Activated naive CD4-positive, alpha-beta T cell treated with anti-CD3 and anti-CD28 coated beads, Interleukin-2, amount 10 ng/mL, durations not matched to agents 7 days and 5 days (primary cell): ENCODE results near the gene PRRT3.

Source experiments
- CTCF ChIA-PET: fragments of 350-600 bp; sonication (Branson Sonifier 250); formaldehyde crosslinking; loops from one replicate; lab custom pipeline; 2021; ENCODE audit warnings: antibody characterized with exemption; lab: Charles Lee
- DNase-seq: peaks from one replicate; pipeline ENCODE4 v3.0.0-alpha.2; 2020
- H3K27ac Mint-ChIP-seq: one replicate; pipeline ENCODE4 v1.8.0; 2021; ENCODE audit warnings: mild to moderate bottlenecking, moderate library complexity, mixed read lengths
- H3K27me3 Mint-ChIP-seq: one replicate; pipeline ENCODE4 v1.8.0; 2021; ENCODE audit warnings: mild to moderate bottlenecking, mixed read lengths
- H3K36me3 Mint-ChIP-seq: one replicate; pipeline ENCODE4 v1.8.0; 2021; ENCODE audit warnings: mixed read lengths
- H3K4me1 Mint-ChIP-seq: one replicate; pipeline ENCODE4 v1.8.0; 2021; ENCODE audit warnings: mixed read lengths
- H3K4me3 Mint-ChIP-seq: one replicate; pipeline ENCODE4 v1.8.0; 2021; ENCODE audit warnings: mild to moderate bottlenecking, moderate library complexity, mixed read lengths
- H3K9me3 Mint-ChIP-seq: one replicate; pipeline ENCODE4 v1.8.0; 2021; ENCODE audit warnings: mixed read lengths

PRRT3 gene

GRCh38 chr3:9951962-9952805 is at the start of gene PRRT3:
TSS of gene PRRT3 (minus strand) at chr3:9952408. CDS start at chr3:9950115, 2,293 bp downstream.
- H3K4me1 Mint-ChIP-seq, result peaks cover 23% of the 10 kb centered on the region
- DNase-seq, result peak; percentile 75
- H3K4me3 Mint-ChIP-seq, result peak within 1 kb of the TSS; percentile 86
- no peak within 1 kb of the TSS for H3K27ac Mint-ChIP-seq
- CTCF ChIA-PET, result interaction anchor here (0.8 to 1.5 kb wide), 6 partner anchors 19 to 125 kb away, joined by 3 to 5 read pairs (median 4); partner anchors contain the start of gene CRELD1
- H3K27me3 Mint-ChIP-seq, result no peaks in the 10 kb centered on the region
- H3K9me3 Mint-ChIP-seq, result no peaks in the 10 kb centered on the region
- H3K36me3 Mint-ChIP-seq, result no peaks in the 10 kb centered on the region

GRCh38 chr3:10000686-10001085 is 48.5 kb upstream of the PRRT3 start:
- H3K27ac Mint-ChIP-seq, result no peak overlapping the region

GRCh38 chr3:9994086-9994844 is 42.1 kb upstream of the PRRT3 start:
- DNase-seq, result no peak

More at GRCh38 chr3:10000686-10001085, 48.5 kb upstream of the PRRT3 start:
- Mint-ChIP-seq H3K4me1 (no peaks in the 10 kb centered on the region), H3K27me3 (no peaks in the 10 kb centered on the region), H3K36me3 (peaks cover 33% of the 10 kb centered on the region), H3K9me3 (no peaks in the 10 kb centered on the region), H3K4me3 (no peak overlapping the region)
- no peak for DNase-seq
- CTCF ChIA-PET, result no interaction called here

GRCh38 chr3:9986230-9986725 is 34.1 kb upstream of the PRRT3 start:
- Mint-ChIP-seq H3K27ac (peak overlapping the region; percentile 97), H3K4me3 (peak overlapping the region; percentile 93), H3K36me3 (peaks cover 18% of the 10 kb centered on the region), H3K27me3 (peaks cover 5% of the 10 kb centered on the region), H3K4me1 (peaks cover 44% of the 10 kb centered on the region), H3K9me3 (no peaks in the 10 kb centered on the region)
- DNase-seq, result no peak
- CTCF ChIA-PET, result interaction anchor here (0.9 kb wide), 1 partner anchor 40 kb away, joined by 3 read pairs; no protein-coding TSS in a partner anchor

More at GRCh38 chr3:9994086-9994844, 42.1 kb upstream of the PRRT3 start:
- CTCF ChIA-PET, result interaction anchor here (1.2 kb wide), 1 partner anchor 12 kb away, joined by 4 read pairs; no protein-coding TSS in a partner anchor
- H3K4me3 Mint-ChIP-seq, result no peak overlapping the region
- no peaks in the 10 kb centered on the region for H3K9me3 Mint-ChIP-seq
- no peaks in the 10 kb centered on the region for H3K27me3 Mint-ChIP-seq
- no peak overlapping the region for H3K27ac Mint-ChIP-seq
- peaks cover 22% of the 10 kb centered on the region for H3K36me3 Mint-ChIP-seq
- peaks cover 8% of the 10 kb centered on the region for H3K4me1 Mint-ChIP-seq

GRCh38 chr3:9980251-9980650 is 28.0 kb upstream of the PRRT3 start:
- no peak overlapping the region for H3K27ac Mint-ChIP-seq
- no peaks in the 10 kb centered on the region for H3K9me3 Mint-ChIP-seq
- no peak overlapping the region for H3K4me3 Mint-ChIP-seq
- peaks cover 7% of the 10 kb centered on the region for H3K4me1 Mint-ChIP-seq
- no peak for DNase-seq
- CTCF ChIA-PET, result no interaction called here
- no peaks in the 10 kb centered on the region for H3K27me3 Mint-ChIP-seq
- H3K36me3 Mint-ChIP-seq, result peaks cover 24% of the 10 kb centered on the region

- H3K27ac Mint-ChIP-seq, result no peak overlapping the region
- H3K27me3 Mint-ChIP-seq, result no peaks in the 10 kb centered on the region
- peaks cover 3% of the 10 kb centered on the region for H3K4me1 Mint-ChIP-seq
- H3K36me3 Mint-ChIP-seq, result peaks cover 29% of the 10 kb centered on the region
- H3K9me3 Mint-ChIP-seq, result no peaks in the 10 kb centered on the region
- CTCF ChIA-PET, result no interaction called here
- H3K4me3 Mint-ChIP-seq, result no peak overlapping the region
- no peak for DNase-seq
These were observed 26.6 kb upstream of the PRRT3 start for GRCh38 chr3:9978710-9979305.

- Mint-ChIP-seq H3K36me3 (peaks cover 32% of the 10 kb centered on the region), H3K4me3 (no peak overlapping the region), H3K27ac (peak overlapping the region; percentile 2), H3K9me3 (no peaks in the 10 kb centered on the region), H3K4me1 (no peaks in the 10 kb centered on the region), H3K27me3 (no peaks in the 10 kb centered on the region)
- DNase-seq, result no peak
- CTCF ChIA-PET, result interaction anchor here (1.2 to 1.8 kb wide), 4 partner anchors 11 to 44 kb away, joined by 4 to 5 read pairs (median 4); partner anchors contain the start of genes CRELD1 and PRRT3
These were observed 24.8 kb upstream of the PRRT3 start for GRCh38 chr3:9976721-9977709.

- no peak for DNase-seq
- H3K36me3 Mint-ChIP-seq, result peaks cover 56% of the 10 kb centered on the region
- H3K27me3 Mint-ChIP-seq, result no peaks in the 10 kb centered on the region
- H3K27ac Mint-ChIP-seq, result no peak overlapping the region
- no peaks in the 10 kb centered on the region for H3K9me3 Mint-ChIP-seq
- H3K4me3 Mint-ChIP-seq, result no peak overlapping the region
- H3K4me1 Mint-ChIP-seq, result no peaks in the 10 kb centered on the region
- CTCF ChIA-PET, result no interaction called here
These were observed 17.9 kb upstream of the PRRT3 start for GRCh38 chr3:9970020-9970652.

- H3K27ac Mint-ChIP-seq, result no peak overlapping the region
- H3K36me3 Mint-ChIP-seq, result peaks cover 56% of the 10 kb centered on the region
- no peak for DNase-seq
- no peaks in the 10 kb centered on the region for H3K4me1 Mint-ChIP-seq
- CTCF ChIA-PET, result no interaction called here
- H3K4me3 Mint-ChIP-seq, result no peak overlapping the region
- H3K27me3 Mint-ChIP-seq, result no peaks in the 10 kb centered on the region
- no peaks in the 10 kb centered on the region for H3K9me3 Mint-ChIP-seq
These were observed 17.4 kb upstream of the PRRT3 start for GRCh38 chr3:9969632-9970019.

- CTCF ChIA-PET, result interaction anchor here (1.2 kb wide), 1 partner anchor 16 kb away, joined by 3 read pairs; no protein-coding TSS in a partner anchor
- Mint-ChIP-seq H3K4me1 (no peaks in the 10 kb centered on the region), H3K27me3 (no peaks in the 10 kb centered on the region), H3K36me3 (peaks cover 48% of the 10 kb centered on the region), H3K9me3 (no peaks in the 10 kb centered on the region), H3K27ac (no peak overlapping the region), H3K4me3 (no peak overlapping the region)
- DNase-seq, result no peak
These were observed 14.6 kb upstream of the PRRT3 start for GRCh38 chr3:9966841-9967240.

GRCh38 chr3:9965200-9965875 is 13.1 kb upstream of the PRRT3 start:
- H3K27me3 Mint-ChIP-seq, result no peaks in the 10 kb centered on the region
- H3K27ac Mint-ChIP-seq, result no peak overlapping the region
- peaks cover 41% of the 10 kb centered on the region for H3K36me3 Mint-ChIP-seq
- H3K4me3 Mint-ChIP-seq, result no peak overlapping the region
- no peaks in the 10 kb centered on the region for H3K9me3 Mint-ChIP-seq
- no peak for DNase-seq
- no peaks in the 10 kb centered on the region for H3K4me1 Mint-ChIP-seq
- CTCF ChIA-PET, result interaction anchor here (1.5 kb wide), 1 partner anchor 34 kb away, joined by 3 read pairs; no protein-coding TSS in a partner anchor

- peaks cover 10% of the 10 kb centered on the region for H3K4me1 Mint-ChIP-seq
These were observed 5.0 kb upstream of the PRRT3 start for GRCh38 chr3:9957214-9957613.

More at GRCh38 chr3:9957214-9957613, 5.0 kb upstream of the PRRT3 start:
- CTCF ChIA-PET, result no interaction called here
- H3K27ac Mint-ChIP-seq, result no peak overlapping the region
- H3K36me3 Mint-ChIP-seq, result no peaks in the 10 kb centered on the region
- DNase-seq, result no peak
- H3K27me3 Mint-ChIP-seq, result no peaks in the 10 kb centered on the region
- H3K9me3 Mint-ChIP-seq, result no peaks in the 10 kb centered on the region
- H3K4me3 Mint-ChIP-seq, result no peak overlapping the region
